Hypothalamus (tissue), 51 donors: ENCODE measurements around the gene LHB.
A peak's percentile ranks its signal among the peaks of the same experiment; 100 is the strongest.
"Not testable (repeated sequence)": the region's sequence is repeated elsewhere in the genome, so short reads cannot be mapped to it uniquely, and the experiment has no call there.

ENCODE experiments used
- DNase-seq, 51 donors: peaks; one replicate each; lab custom pipeline; 2025; lab: John Stamatoyannopoulos, UW

Gene LHB

GRCh38 chr19:49038557-49039276 is 21.8 kb upstream of the LHB start:
- not testable (repeated sequence) for DNase-seq

GRCh38 chr19:49038111-49038510 is 21.2 kb upstream of the LHB start:
- not testable (repeated sequence) for DNase-seq

DNA sequence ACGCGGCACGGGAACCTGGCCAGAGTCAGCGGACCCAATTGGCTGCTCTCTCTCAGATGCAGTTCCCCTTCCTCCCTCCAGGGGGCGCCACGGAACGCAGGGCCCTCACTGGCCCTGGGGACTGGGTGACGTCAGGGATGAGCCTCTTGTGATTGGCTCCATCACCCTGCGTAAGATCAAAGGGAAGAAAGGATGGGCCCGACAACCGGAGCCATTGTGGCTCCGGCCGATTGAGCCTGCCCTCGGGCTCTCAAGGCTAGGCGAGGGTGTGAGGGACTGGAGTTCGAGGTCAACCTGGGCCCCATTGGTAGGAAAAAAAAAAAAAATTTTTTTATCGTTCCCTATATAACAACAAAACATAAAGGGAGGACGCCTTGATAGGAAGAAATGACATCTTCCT is 19.9 kb upstream of the LHB start, which contains the start of gene CGB1:
CGB1 (minus strand) TSS at position 81 of the 400 bp plus-strand sequence. CDS start 184 bp downstream, outside the sequence.
- not testable (repeated sequence) for DNase-seq

- DNase-seq, result peak in 1 of 51 donors; percentile 5
These were observed 14.9 kb upstream of the LHB start, which contains the start of gene CGB2 for GRCh38 chr19:49031642-49032301. CGB2 (plus strand) TSS chr19:49031890; CDS start chr19:49032096, 206 bp downstream.

DNA sequence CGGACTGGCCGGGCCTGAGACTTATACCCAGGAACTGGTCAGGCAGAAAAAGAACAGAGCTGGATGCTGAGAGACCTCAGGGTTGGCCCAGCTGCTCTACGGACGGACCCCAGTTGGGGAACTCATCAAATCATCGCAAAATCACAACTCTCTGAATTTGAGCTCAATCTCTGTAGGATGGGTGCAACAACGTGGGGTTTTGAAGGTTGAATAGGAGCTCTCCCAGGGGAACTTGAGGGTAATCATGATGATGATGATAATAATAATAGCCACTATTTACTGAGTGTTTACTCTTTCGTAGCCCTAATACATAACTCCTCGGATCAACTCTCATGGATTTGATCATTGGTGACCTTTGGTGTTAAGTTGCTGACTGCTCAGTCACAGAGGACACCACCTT is 13.4 kb upstream of the LHB start:
- not testable (repeated sequence) for DNase-seq

- not testable (repeated sequence) for DNase-seq
These were observed 12.9 kb upstream of the LHB start for GRCh38 chr19:49029749-49030148.

DNA sequence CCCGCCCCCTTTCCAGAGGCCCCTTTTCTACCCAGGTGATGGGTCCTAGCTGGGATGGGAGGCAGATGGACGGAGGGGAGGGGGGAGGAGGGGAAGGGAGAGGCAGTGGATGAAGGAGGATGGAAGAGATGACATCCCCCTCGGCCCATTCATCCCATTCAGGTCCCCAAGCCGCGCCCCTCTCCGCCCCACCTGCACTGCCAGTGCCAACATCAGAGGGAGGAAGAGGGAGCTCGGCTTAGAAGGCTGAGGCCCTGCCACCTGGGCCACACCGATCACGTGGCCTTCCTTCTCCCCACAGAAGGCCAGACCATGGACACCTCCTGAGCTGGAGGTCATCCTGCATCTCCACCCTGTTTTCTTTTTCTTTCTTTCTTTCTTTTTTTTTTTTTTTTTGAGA is 11.8 kb upstream of the LHB start:
- DNase-seq, result not testable (repeated sequence)

GRCh38 chr19:49025599-49025998 is 8.7 kb upstream of the LHB start:
- DNase-seq, result not testable (repeated sequence)

- not testable (repeated sequence) for DNase-seq
These were observed 8.2 kb upstream of the LHB start for GRCh38 chr19:49025088-49025487.

GRCh38 chr19:49024233-49024632 is 7.3 kb upstream of the LHB start, which contains the start of gene CGB3:
CGB3 (minus strand) TSS chr19:49024333; CDS start chr19:49023971, 362 bp downstream.
- DNase-seq, result not testable (repeated sequence)

DNA sequence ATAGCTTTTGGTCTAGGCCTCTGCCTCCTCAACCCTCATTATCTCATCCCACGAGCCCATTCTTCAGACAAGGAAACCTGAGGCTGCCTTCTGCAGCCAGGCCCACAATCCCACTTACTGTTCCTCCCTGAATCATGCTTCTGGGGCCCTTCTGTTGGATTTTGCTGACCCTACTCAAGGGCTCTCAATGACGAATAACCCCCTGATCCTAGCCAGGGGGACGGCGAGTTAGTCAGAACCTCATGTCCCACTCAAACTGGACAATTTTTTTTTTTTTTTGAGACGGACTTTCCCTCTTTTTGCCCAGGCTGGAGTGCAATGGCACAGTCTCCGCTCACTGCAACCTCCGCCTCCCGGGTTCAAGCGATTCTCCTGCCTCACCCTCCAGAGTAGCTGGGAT is 5.2 kb upstream of the LHB start:
- no peak for DNase-seq

DNA sequence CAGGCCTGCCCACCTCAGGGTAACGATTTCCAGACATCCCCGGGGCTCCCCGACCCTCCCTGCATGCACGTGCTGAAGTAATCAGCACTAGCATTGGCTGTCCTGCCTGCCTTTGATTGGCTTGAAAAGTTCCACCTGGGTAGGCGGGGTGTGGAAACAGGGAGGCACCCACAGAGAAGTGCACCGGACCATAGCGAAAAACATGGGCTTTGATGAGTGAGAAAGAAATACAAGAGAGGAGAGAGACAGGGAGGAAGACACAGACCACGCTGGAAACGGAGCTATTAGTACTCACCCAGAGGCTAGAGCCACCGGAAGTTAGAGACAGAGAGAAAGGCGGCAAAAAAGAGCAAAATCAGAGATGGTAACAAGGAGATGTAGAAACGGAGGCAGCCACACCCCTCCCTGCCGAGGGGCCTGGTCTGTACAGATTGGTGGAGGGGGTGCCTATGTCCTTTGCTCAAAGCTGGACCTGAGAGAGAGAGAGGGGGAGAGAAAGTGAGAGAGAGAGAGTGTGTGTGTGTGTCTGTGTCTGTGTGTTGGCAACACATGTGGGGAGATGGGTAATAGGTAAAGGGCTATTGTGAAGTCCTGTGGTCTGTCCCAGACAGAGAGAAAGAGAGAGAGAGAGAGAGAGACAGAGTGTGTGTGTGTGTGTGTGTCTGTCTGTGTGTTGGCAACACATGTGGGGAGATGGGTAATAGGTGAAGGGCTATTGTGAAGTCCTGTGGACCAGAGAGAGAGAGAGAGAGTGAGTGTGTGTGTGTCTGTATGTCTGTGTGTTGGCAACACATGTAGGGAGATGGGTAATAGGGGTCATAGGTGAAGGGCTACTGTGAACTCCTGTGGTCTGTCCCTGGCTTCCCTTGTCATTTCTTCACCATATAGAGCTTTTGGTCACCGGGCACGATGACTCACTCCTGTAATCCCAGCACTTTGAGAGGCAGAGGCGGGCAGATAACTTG is 4.3 kb upstream of the LHB start:
- no peak for DNase-seq

DNA sequence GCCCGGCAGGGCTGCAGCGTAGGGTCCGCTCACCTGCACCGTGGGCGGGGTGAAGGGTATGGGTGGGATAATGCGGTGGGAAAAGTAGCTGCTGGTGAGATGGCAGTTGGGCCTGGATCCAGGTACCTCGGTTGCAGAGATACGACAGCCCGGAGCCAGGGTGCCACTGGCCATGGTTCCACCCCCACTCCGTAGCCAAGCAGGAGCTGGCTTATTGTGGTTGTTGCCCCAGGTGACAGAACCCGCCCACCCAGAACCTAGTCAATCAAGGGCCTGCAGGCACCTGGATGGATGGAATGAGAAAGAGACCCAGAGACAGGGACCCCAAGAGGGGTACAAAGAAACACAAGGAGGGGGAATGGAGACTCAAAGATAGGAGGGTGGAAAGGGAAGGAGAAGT is 3.5 kb upstream of the LHB start:
- DNase-seq, result no peak

DNA sequence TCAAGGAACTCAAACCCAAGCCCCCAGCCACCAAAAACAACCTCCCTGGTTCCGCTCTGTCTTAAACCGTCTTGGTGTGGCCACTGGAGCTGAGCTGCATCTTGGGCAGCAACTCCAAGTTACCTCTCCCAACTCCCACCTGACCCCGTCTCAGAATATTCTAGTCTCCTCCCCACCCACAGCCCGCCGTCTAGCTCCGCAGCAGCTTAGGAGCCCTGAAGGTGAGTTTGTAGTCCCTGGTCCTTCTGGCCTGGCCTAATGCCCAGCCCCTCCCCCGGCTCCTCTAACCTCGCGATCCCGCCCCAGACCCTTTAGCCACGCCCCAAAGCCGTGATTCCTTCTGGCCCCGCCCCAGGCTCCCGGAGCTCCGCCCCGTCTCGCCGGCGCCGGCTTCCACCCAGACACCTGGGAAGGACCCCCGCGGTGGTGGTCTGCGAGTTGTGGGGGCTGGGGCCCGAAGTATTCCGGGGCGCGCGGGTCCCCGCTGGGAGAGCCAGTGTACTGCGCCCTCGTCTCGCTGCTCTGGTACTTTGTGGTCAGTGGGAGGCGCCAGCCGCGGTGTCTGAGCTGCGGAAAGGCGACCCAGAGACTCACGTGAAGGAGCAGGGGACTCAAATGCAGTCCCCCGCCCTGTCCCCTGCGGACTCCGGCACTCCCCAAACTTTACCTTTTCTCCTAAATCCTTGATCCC is 2.5 kb upstream of the LHB start:
- DNase-seq, result peak in 6 of 51 donors; percentile 5 to 15 (median 9)

DNA sequence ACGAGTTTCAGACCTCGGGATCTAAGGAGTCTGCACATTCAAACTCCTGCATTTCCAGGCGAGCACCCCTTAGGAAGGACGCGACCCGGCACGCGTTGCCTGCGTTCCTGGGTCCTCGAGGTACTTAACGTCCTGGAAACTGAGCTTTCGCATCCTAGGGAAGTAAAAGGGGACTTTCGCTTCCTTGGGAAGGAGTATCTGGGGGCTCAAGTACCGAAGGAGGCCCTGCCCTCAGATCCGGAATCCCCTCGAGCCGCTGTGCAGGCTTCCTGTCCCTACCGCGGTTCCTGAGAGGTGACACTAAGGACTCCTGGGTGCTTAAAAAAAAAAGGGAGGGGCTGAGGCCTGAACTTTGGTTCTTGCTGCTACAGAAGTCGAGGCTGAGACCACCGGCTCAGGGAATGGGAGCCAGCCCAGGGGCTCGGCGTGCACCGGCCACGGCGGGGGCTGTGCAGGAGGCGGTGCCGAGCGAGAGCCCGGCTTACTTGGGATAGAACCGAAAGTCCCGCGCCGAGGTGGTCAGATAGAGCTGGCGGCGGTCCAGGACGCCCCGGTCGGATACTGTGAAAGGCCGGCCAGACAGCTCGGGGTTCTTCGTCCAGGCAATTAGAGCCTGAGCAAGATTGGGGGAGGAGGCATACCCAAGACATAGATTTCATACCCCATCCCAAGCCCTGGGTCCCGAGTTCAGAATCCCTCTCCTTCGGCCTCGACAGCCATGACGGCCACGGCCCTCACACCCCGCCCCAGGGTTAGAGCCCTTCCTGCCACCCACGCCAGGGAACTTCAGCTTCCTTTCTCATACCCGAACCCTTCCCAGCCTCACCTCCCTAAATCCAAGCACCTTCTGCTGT is 1.7 kb upstream of the LHB start:
- DNase-seq, result peak in 1 of 51 donors; percentile 14

- peak in 11 of 51 donors; percentile 5 to 45 (median 16) for DNase-seq
These were observed 918 bp upstream of the LHB start for GRCh38 chr19:49017666-49018351.

- DNase-seq, result no peak
These were observed 638 bp downstream of the LHB start for GRCh38 chr19:49016067-49016839.

DNA sequence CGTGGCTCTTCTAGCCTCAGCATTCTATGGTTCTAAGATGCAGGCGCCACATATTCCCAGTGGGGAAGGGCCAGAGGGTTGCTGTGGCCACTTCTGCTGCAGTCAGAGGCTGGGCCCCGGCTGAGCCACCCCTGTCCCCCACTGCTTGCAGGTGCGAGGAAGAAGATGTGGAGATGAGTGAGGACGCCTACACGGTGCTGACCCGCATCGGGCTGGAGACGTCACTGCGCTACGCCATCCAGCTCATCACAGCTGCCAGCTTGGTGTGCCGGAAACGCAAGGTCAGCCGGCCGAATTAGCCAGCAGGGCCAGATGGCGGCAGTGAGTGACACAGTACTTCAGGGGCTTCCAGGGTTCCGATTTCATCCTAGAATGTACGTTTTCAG is 2.0 kb downstream of the LHB start:
- no peak for DNase-seq
